HG02610 (cell line): Measurements from ENCODE around the gene CEP83.
A peak's percentile ranks its signal among the peaks of the same experiment; 100 is the strongest.
"Not testable (repeated sequence)": the region's sequence is repeated elsewhere in the genome, so short reads cannot be mapped to it uniquely, and the experiment has no call there.

Experiments used
- ATAC-seq: cut with Tn5 transposase; IDR thresholded peaks from one replicate; pipeline ENCODE4 v1.9.1; 2021; ENCODE audit warnings: mild to moderate bottlenecking, moderate library complexity; ENCODE audit not compliant: unreplicated experiment

Gene CEP83

DNA sequence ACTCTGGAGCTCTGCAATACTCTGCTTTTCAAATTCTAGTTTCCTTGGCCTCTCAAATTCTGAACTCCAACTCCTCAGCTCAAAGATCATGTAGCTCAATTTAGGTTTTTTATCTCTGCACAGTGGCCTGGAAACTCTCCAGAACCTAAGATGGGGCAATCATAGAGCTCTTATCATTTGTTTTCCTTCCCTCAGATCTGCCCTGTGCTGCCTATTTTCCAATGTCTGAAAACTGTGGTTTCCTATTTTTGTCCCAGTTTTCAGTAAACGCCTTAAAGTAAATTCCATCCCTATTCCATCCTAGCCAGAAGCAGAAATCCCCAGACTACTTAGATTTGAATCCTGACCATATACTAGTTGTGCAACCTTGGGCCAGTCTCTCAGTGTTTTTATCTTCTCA lies 73.2 kb downstream of the CEP83 start:
- no peak for ATAC-seq

GRCh38 chr12:94384030-94384429 lies 75.6 kb downstream of the CEP83 start:
- ATAC-seq, result no peak

DNA sequence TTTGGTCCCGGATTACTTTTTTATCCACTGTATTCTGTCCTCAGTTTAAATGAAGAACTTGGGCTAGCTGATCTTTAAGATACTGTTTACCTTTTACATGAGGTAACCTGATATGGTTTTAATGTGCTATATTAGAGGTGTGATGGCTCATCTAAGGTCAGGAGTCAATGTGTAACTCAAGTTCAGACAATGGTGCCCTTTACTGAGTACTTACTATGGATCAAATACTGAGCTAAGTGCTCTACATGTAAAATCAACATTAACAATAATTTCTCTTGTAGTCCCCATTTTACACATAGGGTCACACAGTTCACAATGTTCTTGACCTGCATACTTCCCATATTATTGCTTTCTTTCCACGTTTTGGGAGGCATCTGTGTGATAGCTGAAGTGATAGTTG lies 79.2 kb downstream of the CEP83 start:
- ATAC-seq, result no peak

DNA sequence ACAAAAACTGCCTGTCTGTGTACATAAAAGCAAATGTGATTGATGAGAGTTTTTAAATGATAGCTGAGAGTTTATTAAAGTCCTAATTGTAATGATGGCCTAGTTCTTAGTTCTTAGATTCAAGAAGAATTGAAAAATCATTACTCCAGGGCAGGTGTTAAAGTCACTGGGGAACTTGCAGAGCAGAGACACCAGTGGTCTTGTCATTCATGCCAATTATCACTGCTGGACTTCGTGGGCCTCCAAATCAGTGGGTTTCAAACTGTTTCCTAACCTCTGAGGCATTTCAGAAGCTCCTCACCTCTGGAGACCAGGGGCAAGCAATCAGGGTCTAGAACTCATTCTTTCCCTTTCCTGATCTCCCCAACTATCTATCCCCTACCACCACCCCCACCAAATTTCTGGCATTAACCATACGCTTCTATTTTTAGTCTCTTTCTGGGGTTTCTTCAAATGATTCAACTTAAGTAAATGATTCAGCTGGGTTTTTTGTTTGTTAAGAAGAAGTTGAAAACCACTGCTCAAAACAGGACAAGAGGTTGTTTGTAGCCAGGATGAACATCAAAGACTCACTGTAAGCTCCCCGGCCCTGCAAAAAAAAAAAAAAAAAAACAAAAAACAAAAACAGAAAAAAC lies 80.1 kb downstream of the CEP83 start:
- ATAC-seq, result peak; percentile 79

- ATAC-seq, result no peak
Observed at GRCh38 chr12:94377599-94377998, 82.1 kb downstream of the CEP83 start.

- no peak for ATAC-seq
Observed at GRCh38 chr12:94374124-94374523, 85.5 kb downstream of the CEP83 start.

- peak; percentile 86 for ATAC-seq
Observed at GRCh38 chr12:94372461-94372860, 87.2 kb downstream of the CEP83 start.

GRCh38 chr12:94362653-94363052 lies 97.0 kb downstream of the CEP83 start:
- ATAC-seq, result no peak

DNA sequence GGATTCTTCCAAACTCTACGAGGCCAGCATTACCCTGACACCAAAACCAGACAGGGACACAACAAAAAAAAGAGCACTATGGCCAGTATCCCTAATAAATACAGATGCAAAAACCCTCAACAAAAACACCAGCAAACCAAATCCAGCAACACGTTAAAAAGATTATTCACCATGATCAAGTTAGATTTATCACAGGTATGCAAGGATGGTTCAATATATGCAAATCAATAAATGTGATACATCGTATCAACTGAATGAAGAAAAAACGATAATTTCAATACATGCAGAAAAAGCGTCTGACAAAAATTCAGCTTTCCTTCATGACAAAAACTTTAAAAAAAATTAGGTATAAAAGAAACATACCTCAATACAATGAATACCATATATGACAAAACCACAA lies 99.9 kb downstream of the CEP83 start:
- ATAC-seq, result no peak

GRCh38 chr12:94353130-94353529 lies 106.5 kb downstream of the CEP83 start:
- ATAC-seq, result no peak

DNA sequence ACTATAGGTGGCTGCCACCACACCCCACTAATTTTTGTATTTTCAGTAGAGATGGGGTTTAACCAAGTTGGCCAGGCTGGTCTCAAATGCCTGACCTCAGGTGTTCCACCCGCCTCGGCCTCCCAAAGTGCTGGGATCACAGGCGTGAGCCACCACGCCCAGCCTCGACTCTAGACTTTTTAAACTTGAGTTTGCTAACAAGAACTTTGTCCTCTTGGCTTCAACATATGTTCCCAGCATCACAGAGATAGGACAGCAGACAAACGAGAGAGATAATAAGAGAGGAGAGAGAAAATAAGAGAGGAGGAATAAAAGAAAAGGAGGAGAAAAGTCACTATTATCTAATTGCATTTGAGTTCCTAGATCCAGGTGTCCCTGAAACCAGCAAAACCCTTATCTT lies 119.1 kb downstream of the CEP83 start:
- no peak for ATAC-seq

- no peak for ATAC-seq
Observed at GRCh38 chr12:94338006-94338794, 121.5 kb downstream of the CEP83 start.

- ATAC-seq, result no peak
Observed at GRCh38 chr12:94336211-94336925, 123.3 kb downstream of the CEP83 start.

GRCh38 chr12:94333396-94333795 lies 126.3 kb downstream of the CEP83 start:
- ATAC-seq, result no peak

GRCh38 chr12:94329366-94329765 lies 130.3 kb downstream of the CEP83 start:
- no peak for ATAC-seq

DNA sequence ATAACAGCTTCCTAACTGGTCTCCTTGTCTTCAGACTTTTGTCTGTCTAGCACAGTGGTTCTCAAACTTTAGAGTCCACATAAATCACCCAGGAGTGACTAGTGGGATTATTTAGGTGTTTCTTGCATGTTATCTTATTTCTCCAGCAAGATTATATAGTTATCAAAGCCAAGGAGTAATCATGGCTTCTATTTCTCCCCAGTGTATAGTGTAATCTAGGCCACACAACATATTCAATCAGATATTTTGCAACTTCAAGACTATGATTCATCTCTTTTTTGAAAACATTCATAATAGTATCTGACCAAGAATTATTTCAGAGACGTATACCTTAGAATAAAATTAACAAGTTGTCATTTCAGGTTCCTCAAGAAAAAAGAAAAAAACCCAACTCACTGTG lies 131.9 kb downstream of the CEP83 start:
- ATAC-seq, result no peak

DNA sequence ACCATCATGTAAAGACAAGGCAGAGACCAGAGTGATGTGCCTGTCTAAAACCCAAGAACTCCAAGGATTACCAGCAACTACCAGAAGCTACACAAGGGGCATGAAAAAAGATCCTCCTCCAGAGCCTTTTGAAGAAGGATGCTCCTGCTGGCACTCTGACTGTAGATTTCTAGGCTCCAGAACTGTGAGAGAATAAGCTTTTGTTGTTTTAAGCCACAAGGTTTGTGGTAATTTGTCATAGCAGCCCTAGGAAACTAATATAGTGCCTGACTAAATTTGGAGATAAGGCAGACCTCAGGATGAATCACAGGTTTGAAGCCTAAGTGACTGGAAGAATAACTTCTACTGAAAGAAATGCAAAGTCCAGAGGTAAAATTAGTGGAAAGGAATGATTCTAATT lies 132.9 kb downstream of the CEP83 start:
- ATAC-seq, result no peak

DNA sequence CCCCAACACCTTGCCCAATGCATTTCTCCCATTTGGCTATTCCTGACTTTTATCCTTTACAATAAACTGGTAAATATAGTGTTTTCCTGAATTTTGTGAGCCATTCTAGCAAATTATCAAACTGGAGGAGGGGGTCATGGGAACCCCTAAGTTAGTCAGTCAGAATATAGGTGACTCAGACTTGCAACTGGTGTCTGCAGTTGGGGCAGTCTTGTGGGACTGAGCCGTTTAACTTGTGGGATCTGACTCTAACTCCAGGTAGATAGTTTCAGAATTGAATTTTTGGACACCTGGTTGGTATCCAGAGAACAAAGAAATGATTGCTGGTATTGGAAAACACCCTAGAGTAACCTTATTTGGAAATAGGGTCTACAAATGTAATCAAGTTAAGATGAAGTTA lies 133.4 kb downstream of the CEP83 start:
- no peak for ATAC-seq

GRCh38 chr12:94322346-94322745 lies 137.3 kb downstream of the CEP83 start:
- ATAC-seq, result no peak

GRCh38 chr12:94320109-94320508 lies 139.6 kb downstream of the CEP83 start:
- ATAC-seq, result no peak

DNA sequence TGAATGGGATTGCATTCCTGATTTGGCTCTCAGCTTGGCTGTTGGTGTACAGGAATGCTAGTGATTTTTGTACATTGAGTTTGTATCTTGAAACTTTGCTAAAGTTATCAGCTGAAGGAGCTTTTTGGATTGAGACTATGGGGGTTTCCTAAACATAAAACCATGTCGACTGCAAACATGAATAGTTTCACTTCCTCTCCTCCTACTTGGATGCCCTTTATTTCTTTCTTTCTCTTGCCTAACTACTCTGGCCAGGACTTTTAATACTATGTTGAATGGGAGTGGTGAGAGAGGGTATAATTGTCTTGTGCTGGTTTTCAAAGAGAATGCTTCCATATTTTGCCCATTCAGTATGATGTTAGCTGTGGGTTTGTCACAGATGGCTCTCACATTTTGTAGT lies 141.5 kb downstream of the CEP83 start:
- ATAC-seq, result peak; percentile 78

DNA sequence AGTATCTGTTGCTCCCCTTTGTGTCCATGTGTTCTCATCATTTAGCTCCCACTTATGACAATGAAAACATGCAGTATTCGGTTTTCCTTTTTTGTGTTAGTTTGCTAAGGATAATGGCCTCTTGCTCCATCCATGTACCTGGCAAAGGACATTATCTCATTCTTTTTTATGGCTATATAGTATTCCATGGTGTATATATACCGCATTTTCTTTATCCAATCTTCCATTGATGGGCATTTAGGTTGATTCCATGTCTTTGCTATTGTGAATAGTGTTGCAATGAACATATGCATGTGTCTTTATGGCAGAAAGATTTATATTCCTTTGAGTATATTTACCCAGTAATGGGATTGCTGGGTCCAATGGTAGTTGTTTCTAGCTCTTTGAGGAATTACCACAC lies 143.1 kb downstream of the CEP83 start:
- ATAC-seq, result not testable (repeated sequence)
